Mesothelial cell of epicardium (in vitro differentiated cells): ENCODE results near the gene PLCH2. TPM values are rescaled to one million over a fixed set of nuclear protein-coding genes. Genes with fewer than 3 reads are reported as not detected.

ENCODE experiments used
- DNase-seq, 2 experiments: peaks; one replicate each; pipeline ENCODE4 v3.0.0; 2021; ENCODE audit warnings: low spot score in 2 of 2; ENCODE audit not compliant: unreplicated experiment in 2 of 2
- H3K27ac Mint-ChIP-seq: 2 replicates; pipeline ENCODE4 v1.8.0; 2021; ENCODE audit warnings: mixed read lengths
- H3K27me3 Mint-ChIP-seq: 2 replicates; pipeline ENCODE4 v1.8.0; 2021; ENCODE audit warnings: low read depth, mixed read lengths
- H3K36me3 Mint-ChIP-seq: 2 replicates; pipeline ENCODE4 v1.8.0; 2021; ENCODE audit warnings: mixed read lengths
- H3K4me1 Mint-ChIP-seq: 2 replicates; pipeline ENCODE4 v1.8.0; 2021; ENCODE audit warnings: mixed read lengths
- H3K4me3 Mint-ChIP-seq: 2 replicates; pipeline ENCODE4 v1.8.0; 2021; ENCODE audit warnings: mild to moderate bottlenecking, moderate library complexity, mixed read lengths
- H3K9me3 Mint-ChIP-seq: 2 replicates; pipeline ENCODE4 v1.8.0; 2021; ENCODE audit warnings: mixed read lengths
- CTCF ChIP-seq: fragments of 200-600 bp; sonication (generic); IDR thresholded peaks from one replicate; pipeline ENCODE4 v1.5.0; 2021; ENCODE audit warnings: antibody characterized with exemption; ENCODE audit not compliant: unreplicated experiment
- total RNA-seq: library from RNA; stranded (reverse); gene quantifications from 3 replicates; pipeline ENCODE4 v1.2.1, GENCODE V29; 2021

PLCH2 gene
- total RNA-seq, 1 donor from 2014 or later: 1.7 TPM

GRCh38 chr1:2480236-2480985, 4.3 kb downstream of the PLCH2 start:
- no peak for DNase-seq
- no peaks in the 10 kb centered on the region for H3K4me1 Mint-ChIP-seq
- no peaks in the 10 kb centered on the region for H3K27me3 Mint-ChIP-seq
- H3K36me3 Mint-ChIP-seq: no peaks in the 10 kb centered on the region
- H3K27ac Mint-ChIP-seq: no peak overlapping the region
- no peak for TF ChIP-seq CTCF
- no peaks in the 10 kb centered on the region for H3K9me3 Mint-ChIP-seq
- H3K4me3 Mint-ChIP-seq: no peak overlapping the region

- TF ChIP-seq CTCF: no peak
- H3K27me3 Mint-ChIP-seq: no peaks in the 10 kb centered on the region
- H3K27ac Mint-ChIP-seq: no peak overlapping the region
- H3K36me3 Mint-ChIP-seq: no peaks in the 10 kb centered on the region
- no peak for DNase-seq
- H3K4me1 Mint-ChIP-seq: no peaks in the 10 kb centered on the region
- H3K4me3 Mint-ChIP-seq: no peak overlapping the region
- no peaks in the 10 kb centered on the region for H3K9me3 Mint-ChIP-seq
These were observed 4.9 kb downstream of the PLCH2 start for GRCh38 chr1:2480986-2481364.

GRCh38 chr1:2481885-2482284, 5.8 kb downstream of the PLCH2 start:
- no peak overlapping the region for H3K4me3 Mint-ChIP-seq
- no peaks in the 10 kb centered on the region for H3K36me3 Mint-ChIP-seq
- H3K27ac Mint-ChIP-seq: no peak overlapping the region
- H3K4me1 Mint-ChIP-seq: no peaks in the 10 kb centered on the region
- no peak for TF ChIP-seq CTCF
- no peaks in the 10 kb centered on the region for H3K9me3 Mint-ChIP-seq
- no peak for DNase-seq
- H3K27me3 Mint-ChIP-seq: no peaks in the 10 kb centered on the region

- Mint-ChIP-seq H3K27me3 (no peaks in the 10 kb centered on the region), H3K4me3 (no peak overlapping the region), H3K36me3 (no peaks in the 10 kb centered on the region), H3K4me1 (no peaks in the 10 kb centered on the region), H3K9me3 (no peaks in the 10 kb centered on the region), H3K27ac (no peak overlapping the region)
- DNase-seq: no peak
- no peak for TF ChIP-seq CTCF
These were observed 6.5 kb downstream of the PLCH2 start for GRCh38 chr1:2482588-2482987.

GRCh38 chr1:2483026-2483425, 6.9 kb downstream of the PLCH2 start:
- Mint-ChIP-seq H3K27ac (no peak overlapping the region), H3K4me3 (no peak overlapping the region), H3K4me1 (no peaks in the 10 kb centered on the region), H3K36me3 (no peaks in the 10 kb centered on the region), H3K27me3 (no peaks in the 10 kb centered on the region), H3K9me3 (peaks cover 3% of the 10 kb centered on the region)
- no peak for TF ChIP-seq CTCF
- no peak for DNase-seq

GRCh38 chr1:2483970-2484369, 7.9 kb downstream of the PLCH2 start:
- Mint-ChIP-seq H3K4me1 (no peaks in the 10 kb centered on the region), H3K27me3 (peaks cover 3% of the 10 kb centered on the region), H3K36me3 (no peaks in the 10 kb centered on the region), H3K27ac (no peak overlapping the region), H3K9me3 (peaks cover 10% of the 10 kb centered on the region), H3K4me3 (no peak overlapping the region)
- no peak for TF ChIP-seq CTCF
- no peak for DNase-seq
